B cell (primary cell): Measurements from ENCODE around the gene SPEM2. TPM values are rescaled to one million over a fixed set of nuclear protein-coding genes. Genes with fewer than 3 reads are reported as not detected.

ENCODE experiments used
- ATAC-seq: fragments of 200-7000 bp; cut with Tn5 transposase; one replicate; pipeline ENCODE4 v1.10.0; 2021; ENCODE audit warnings: low read depth, mild to moderate bottlenecking, moderate number of reproducible peaks, moderate library complexity
- CTCF ChIA-PET: fragments of 350-600 bp; sonication (Branson Sonifier 250); formaldehyde crosslinking; loops from one replicate; lab custom pipeline; 2021; ENCODE audit warnings: antibody characterized with exemption, inconsistent platforms; lab: Charles Lee
- POLR2A ChIA-PET: fragments of 350-600 bp; sonication (Branson Sonifier 250); formaldehyde crosslinking; loops from one replicate; lab custom pipeline; 2021; ENCODE audit warnings: antibody characterized with exemption; lab: Charles Lee
- DNase-seq: peaks from one replicate; pipeline ENCODE4 v3.0.0; 2013
- H2AFZ ChIP-seq: 2 replicates; pipeline ENCODE4 v1.6.1; 2012; ENCODE audit warnings: mild to moderate bottlenecking, low read depth, low read length; ENCODE audit not compliant: insufficient read depth, poor library complexity, severe bottlenecking
- H3K27ac ChIP-seq, 2 donors: 1 replicate in 1 of 2; 2 replicates in 1 of 2; pipeline ENCODE4 v1.5.1; 2012 to 2013; ENCODE audit warnings: low read length in 2 of 2, mild to moderate bottlenecking in 2 of 2, moderate library complexity in 1 of 2
- H3K27me3 ChIP-seq, 4 experiments: fragments of 200-600 bp in 1 of 4; sonication (generic) in 1 of 4; replicated peaks in 1 of 4; 1 replicate in 2 of 4; 2 replicates in 2 of 4; pipeline versions ENCODE4 v1.6.1 to v1.7.0; 2013 to 2016; ENCODE audit warnings: low read length in 3 of 4, mild to moderate bottlenecking in 2 of 4, mixed read lengths in 1 of 4, moderate library complexity in 1 of 4; ENCODE audit not compliant: insufficient read depth in 4 of 4, control insufficient read depth in 3 of 4; ENCODE audit errors: control extremely low read depth in 1 of 4
- H3K36me3 ChIP-seq, 2 experiments: replicated peaks in 1 of 2; 1 replicate in 1 of 2; 2 replicates in 1 of 2; pipeline versions ENCODE4 v1.6.1 to v1.7.1; 2013; ENCODE audit warnings: low read length in 1 of 2; ENCODE audit not compliant: insufficient read depth in 2 of 2, control insufficient read depth in 1 of 2; ENCODE audit errors: control extremely low read depth in 1 of 2, extremely low read depth in 1 of 2
- H3K4me1 ChIP-seq, 2 donors: fragments of 200-600 bp in 1 of 2; sonication (generic) in 1 of 2; 1 replicate in 1 of 2; 2 replicates in 1 of 2; pipeline versions ENCODE4 v1.5.1 to v1.6.1; 2013 to 2017; ENCODE audit warnings: low read length in 2 of 2; ENCODE audit not compliant: control insufficient read depth in 2 of 2, insufficient read depth in 2 of 2
- H3K4me2 ChIP-seq: replicated peaks from 2 replicates; pipeline ENCODE3; 2012; ENCODE audit warnings: mild to moderate bottlenecking, low read depth, low read length; ENCODE audit not compliant: poor library complexity, severe bottlenecking
- H3K4me3 ChIP-seq, 5 experiments: fragments of 200-600 bp in 1 of 5; sonication (generic) in 1 of 5; 1 replicate in 3 of 5; 2 replicates in 2 of 5; pipeline versions ENCODE4 v1.5.1 to v1.7.0; 2011 to 2016; ENCODE audit warnings: low read length in 4 of 5, mild to moderate bottlenecking in 4 of 5, low read depth in 2 of 5, control low read depth in 1 of 5, moderate library complexity in 1 of 5; ENCODE audit not compliant: insufficient read depth in 1 of 5; ENCODE audit errors: control extremely low read depth in 1 of 5, extremely low read depth in 1 of 5
- H3K79me2 ChIP-seq: fragments of 200-600 bp; sonication (generic); one replicate; pipeline ENCODE4 v1.6.0; 2016; ENCODE audit warnings: low read length; ENCODE audit not compliant: control insufficient read depth, insufficient read depth
- H3K9ac ChIP-seq: fragments of 200-600 bp; sonication (generic); 2 replicates; pipeline ENCODE4 v1.6.1; 2017; ENCODE audit warnings: mild to moderate bottlenecking, low read length, moderate library complexity
- H3K9me3 ChIP-seq, 3 donors: one replicate each; pipeline versions ENCODE4 v1.6.1 to v1.7.1; 2013; ENCODE audit warnings: low read length in 2 of 3; ENCODE audit not compliant: control insufficient read depth in 2 of 3, insufficient read depth in 1 of 3; ENCODE audit errors: control extremely low read depth in 1 of 3
- H4K20me1 ChIP-seq: 2 replicates; pipeline ENCODE4 v1.6.0; 2012; ENCODE audit warnings: mild to moderate bottlenecking, low read length; ENCODE audit not compliant: insufficient read depth, control insufficient read depth, poor library complexity, severe bottlenecking
- H3K27ac Mint-ChIP-seq: one replicate; pipeline ENCODE4 v1.8.0; 2021; ENCODE audit warnings: mixed read lengths
- H3K27me3 Mint-ChIP-seq: one replicate; pipeline ENCODE4 v1.8.0; 2021; ENCODE audit warnings: mixed read lengths
- H3K4me1 Mint-ChIP-seq: one replicate; pipeline ENCODE4 v1.8.0; 2021; ENCODE audit warnings: mixed read lengths
- H3K4me3 Mint-ChIP-seq: one replicate; pipeline ENCODE4 v1.8.0; 2021; ENCODE audit warnings: mixed read lengths
- H3K9me3 Mint-ChIP-seq: one replicate; pipeline ENCODE4 v1.8.0; 2022; ENCODE audit warnings: mixed read lengths; ENCODE audit not compliant: insufficient read depth
- EZH2 ChIP-seq: IDR thresholded peaks from 2 replicates; pipeline ENCODE4 v1.6.1; 2012; ENCODE audit warnings: borderline replicate concordance, low read depth, mild to moderate bottlenecking, moderate library complexity, low read length; ENCODE audit not compliant: insufficient read depth, poor library complexity, severe bottlenecking
- WGBS: methylation state at CpG from one replicate; pipeline ENCODE4 v1.1.5; 2013; ENCODE audit warnings: missing lambda C conversion rate; ENCODE audit not compliant: insufficient coverage; 5-methylcytosine and 5-hydroxymethylcytosine counted together
- intact Hi-C: fragments of 100-400 bp; cut with micrococcal nuclease; formaldehyde crosslinking; loops from one replicate; pipeline ENCODE4 v1.10.0; 2022
- polyA plus RNA-seq: library from polyadenylated mRNA; depleted of rRNA; stranded (reverse); fragments of >200 nt; gene quantifications from 2 replicates; pipeline ENCODE4 v1.2.3, GENCODE V29; 2012
- total RNA-seq, 2 donors: library from RNA; stranded (reverse); fragments of 120-200 nt in 1 of 2; gene quantifications; 1 replicate in 1 of 2; 2 replicates in 1 of 2; pipeline versions ENCODE4 v1.2.3 to v1.2.4, GENCODE V29; 2013 to 2022
- TF ChIP-seq, protein P1 (sequence below): fragments of 200-600 bp; IDR thresholded peaks from one replicate; pipeline ENCODE4 v1.8.0; 2022; ENCODE audit warnings: antibody characterized with exemption, mild to moderate bottlenecking

Gene SPEM2
- total and polyA plus RNA-seq, 2 donors (not counting 1 experiment from before 2014, with no cell fraction given), result not detected

GRCh38 chr17:7427549-7427948 is 2.1 kb downstream of the SPEM2 start:
- Mint-ChIP-seq H3K27ac (no peak overlapping the region), H3K4me3 (no peak overlapping the region), H3K4me1 (no peaks in the 10 kb centered on the region), H3K9me3 (no peaks in the 10 kb centered on the region), H3K27me3 (peaks cover 4% of the 10 kb centered on the region)
- ChIA-PET CTCF (no interaction called here), POLR2A (no interaction called here)
- no peaks in the 10 kb centered on the region for H4K20me1 ChIP-seq
- no peak for ATAC-seq
- H3K4me1 ChIP-seq, result no peaks in the 10 kb centered on the region
- H2AFZ ChIP-seq, result no peak overlapping the region
- DNase-seq, result no peak
- H3K27me3 ChIP-seq, result peaks cover 0 to 3% (median 0%) of the 10 kb centered on the region in 4 experiments
- WGBS, result 95% methylated on average over 7 of the region's 7 CpGs
- intact Hi-C loops, result no loop called here
- no peaks in the 10 kb centered on the region for H3K36me3 ChIP-seq
- H3K9me3 ChIP-seq, result no peaks in the 10 kb centered on the region
- H3K4me3 ChIP-seq, result no peak overlapping the region
- no peak overlapping the region for H3K4me2 ChIP-seq
- no peak overlapping the region for H3K9ac ChIP-seq
- no peak overlapping the region for H3K27ac ChIP-seq
- no peaks in the 10 kb centered on the region for H3K79me2 ChIP-seq
- no peak for TF ChIP-seq EZH2
- TF ChIP-seq, protein P1, sequence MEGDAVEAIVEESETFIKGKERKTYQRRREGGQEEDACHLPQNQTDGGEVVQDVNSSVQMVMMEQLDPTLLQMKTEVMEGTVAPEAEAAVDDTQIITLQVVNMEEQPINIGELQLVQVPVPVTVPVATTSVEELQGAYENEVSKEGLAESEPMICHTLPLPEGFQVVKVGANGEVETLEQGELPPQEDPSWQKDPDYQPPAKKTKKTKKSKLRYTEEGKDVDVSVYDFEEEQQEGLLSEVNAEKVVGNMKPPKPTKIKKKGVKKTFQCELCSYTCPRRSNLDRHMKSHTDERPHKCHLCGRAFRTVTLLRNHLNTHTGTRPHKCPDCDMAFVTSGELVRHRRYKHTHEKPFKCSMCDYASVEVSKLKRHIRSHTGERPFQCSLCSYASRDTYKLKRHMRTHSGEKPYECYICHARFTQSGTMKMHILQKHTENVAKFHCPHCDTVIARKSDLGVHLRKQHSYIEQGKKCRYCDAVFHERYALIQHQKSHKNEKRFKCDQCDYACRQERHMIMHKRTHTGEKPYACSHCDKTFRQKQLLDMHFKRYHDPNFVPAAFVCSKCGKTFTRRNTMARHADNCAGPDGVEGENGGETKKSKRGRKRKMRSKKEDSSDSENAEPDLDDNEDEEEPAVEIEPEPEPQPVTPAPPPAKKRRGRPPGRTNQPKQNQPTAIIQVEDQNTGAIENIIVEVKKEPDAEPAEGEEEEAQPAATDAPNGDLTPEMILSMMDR, result no peak

GRCh38 chr17:7428557-7428956 is 3.1 kb downstream of the SPEM2 start, which contains the start of gene SPEM3:
TSS of gene SPEM3 (plus strand) at chr17:7428857. CDS start at chr17:7428903, 46 bp downstream.
- H3K4me3 ChIP-seq, result no peak within 1 kb of the TSS
- CTCF ChIA-PET, result interaction anchor here (1.0 kb wide), 1 partner anchor 12 kb away, joined by 3 read pairs; no protein-coding TSS in a partner anchor

More at GRCh38 chr17:7428557-7428956, 3.1 kb downstream of the SPEM2 start, which contains the start of gene SPEM3:
- ATAC-seq (no peak), DNase-seq (no peak)
- H3K4me1 ChIP-seq, result no peaks in the 10 kb centered on the region
- Mint-ChIP-seq H3K4me1 (no peaks in the 10 kb centered on the region), H3K9me3 (no peaks in the 10 kb centered on the region), H3K27ac (no peak within 1 kb of the TSS), H3K27me3 (peaks cover 4% of the 10 kb centered on the region), H3K4me3 (no peak within 1 kb of the TSS)
- 86% methylated on average over 4 of the region's 5 CpGs for WGBS
- H4K20me1 ChIP-seq, result no peaks in the 10 kb centered on the region
- no peaks in the 10 kb centered on the region for H3K36me3 ChIP-seq
- no peak within 1 kb of the TSS for H3K9ac ChIP-seq
- H3K27me3 ChIP-seq, result peaks cover 0 to 3% (median 0%) of the 10 kb centered on the region in 4 experiments
- intact Hi-C loops, result no loop called here
- no peak within 1 kb of the TSS for H2AFZ ChIP-seq
- no peaks in the 10 kb centered on the region for H3K79me2 ChIP-seq
- TF ChIP-seq EZH2, result no peak
- TF ChIP-seq, protein P1, result no peak
- no peak within 1 kb of the TSS for H3K4me2 ChIP-seq
- H3K9me3 ChIP-seq, result no peaks in the 10 kb centered on the region
- H3K27ac ChIP-seq, result no peak within 1 kb of the TSS
- POLR2A ChIA-PET, result no interaction called here
